Heart right ventricle (tissue), 16 donors: ENCODE data around the gene URM1. TPM values are rescaled to one million over a fixed set of nuclear protein-coding genes. Genes with fewer than 3 reads are reported as not detected.
A peak's percentile ranks its signal among the peaks of the same experiment; 100 is the strongest.

Experiments used
- ATAC-seq, 8 donors: fragments of 200-7000 bp; cut with Tn5 transposase; one replicate each; pipeline ENCODE4 v1.9.1; 2020; ENCODE audit warnings: mild to moderate bottlenecking in 8 of 8, moderate library complexity in 8 of 8, moderate number of reproducible peaks in 1 of 8
- DNase-seq, 2 donors: peaks; one replicate each; pipeline ENCODE4 v3.0.0-alpha.2; 2020
- H3K27ac ChIP-seq, 10 donors: fragments of 200-600 bp; sonication (generic) in 2 of 10; one replicate each; pipeline versions ENCODE4 v1.5.0 to v1.8.0; 2020 to 2022; ENCODE audit warnings: mild to moderate bottlenecking in 3 of 10
- H3K27me3 ChIP-seq, 7 donors: fragments of 200-600 bp; one replicate each; pipeline ENCODE4 v1.8.0; 2021 to 2022; ENCODE audit warnings: mild to moderate bottlenecking in 2 of 7
- H3K36me3 ChIP-seq, 9 donors: fragments of 200-600 bp; sonication (generic) in 1 of 9; one replicate each; pipeline versions ENCODE4 v1.5.0 to v1.8.0; 2020 to 2022; ENCODE audit warnings: mild to moderate bottlenecking in 2 of 9
- H3K4me1 ChIP-seq, 9 donors: fragments of 200-600 bp; sonication (generic) in 1 of 9; one replicate each; pipeline versions ENCODE4 v1.5.0 to v1.8.0; 2020 to 2022; ENCODE audit warnings: mild to moderate bottlenecking in 4 of 9
- H3K4me3 ChIP-seq, 10 donors: fragments of 200-600 bp; sonication (generic) in 2 of 10; one replicate each; pipeline versions ENCODE4 v1.5.0 to v1.8.0; 2020 to 2022; ENCODE audit warnings: mild to moderate bottlenecking in 7 of 10, moderate library complexity in 2 of 10
- H3K9me3 ChIP-seq, 11 donors: fragments of 200-600 bp in 10 of 11; sonication (generic) in 2 of 11; one replicate each; pipeline versions ENCODE4 v1.5.0 to v1.8.0; 2013 to 2022; ENCODE audit warnings: mild to moderate bottlenecking in 2 of 11, control low read depth in 1 of 11, moderate library complexity in 1 of 11
- CTCF ChIP-seq, 9 donors: fragments of 200-600 bp; sonication (generic) in 2 of 9; IDR thresholded peaks; one replicate each; pipeline versions ENCODE4 v1.5.0 to v1.8.0; 2021 to 2022; ENCODE audit warnings: antibody characterized with exemption in 9 of 9, mild to moderate bottlenecking in 5 of 9, moderate library complexity in 1 of 9
- WGBS, 2 donors: extraction: QIAGEN DNeasy Blood & Tissue Kit; methylation state at CpG; one replicate each; pipeline ENCODE4 v1.1.7; 2013; ENCODE audit warnings: inconsistent platforms in 1 of 2; 5-methylcytosine and 5-hydroxymethylcytosine counted together
- intact Hi-C, 10 donors: fragments of 100-400 bp; cut with DNase I; formaldehyde crosslinking; loops; one replicate each; pipeline versions ENCODE4 v1.11.1 to v1.14.2; 2022
- polyA plus RNA-seq, 2 donors: library from polyadenylated mRNA; stranded (reverse); fragments of 200-250 nt; gene quantifications; one replicate each; pipeline ENCODE4 v1.2.3, GENCODE V29; 2013
- total RNA-seq, 10 donors: library from RNA; stranded (reverse); fragmentation: NEBNext Ultra II Directional in 3 of 10; extraction: Animal tissue kit (Norgen Biotek cat#: 25700) in 3 of 10; gene quantifications; one replicate each; pipeline versions ENCODE4 v1.2.1 to v1.2.4, GENCODE V29; 2021 to 2023
- donor health status: Arrhythmogenic right ventricular cardiomyopathy.
- donor health status: ischemic (EF 13 %, LVEDD 7.1; RV severe dilation, severe dysfunction).
- donor health status: healthy with polysubstance abuse.
- donor health status: DM: no; HTN: yes; CAD: no.
- donor health status: DM: no; HTN: no; CAD: no.
- donor health status: ischemic (EF 25% LVEDD 6.9; RV normal size, moderate dysfunction).
- donor health status: ischemic (EF 25% LVEDD 5.7; RV mildly dilated, moderate dysfunction).
- donor health status: healthy.
- donor health status: DM: yes; HTN: yes; CAD: no.
- donor health status: Ischemic cardiomyopathy.
- donor health status: ischemic (EF 35%, LVEDD 5.7; RV mildly dilated, moderate dysfunction).
- donor health status: nonischemic (EF 11% LVEDD 7.7; RV severe dilation, severe dysfunction).
- donor health status: DM: yes; HTN: yes; CAD: no.
- donor health status: PGD.
- donor health status: ischemic (EF 29% LVEDD 5.4; RV normal size, mild dysfunction).
- donor health status: nonischemic (EF 23%, LVEDD 6.1; RV moderate dilation, normal function).

URM1 gene
- total and polyA plus RNA-seq, 12 donors = 18.7 to 75.7 (median 51.2) TPM

- Histone ChIP-seq H3K27ac (peak overlapping the region in 9 of 10 donors; percentile 82 to 96 (median 92)), H3K4me3 (peak overlapping the region; percentile 73 to 100 (median 92)), H3K4me1 (peaks cover 8 to 44% (median 35%) of the 10 kb centered on the region in 9 donors), H3K9me3 (no peaks in the 10 kb centered on the region), H3K27me3 (no peaks in the 10 kb centered on the region), H3K36me3 (peaks cover 0 to 66% (median 0%) of the 10 kb centered on the region in 9 donors)
- WGBS, 2 donors = 26% methylated on average over 16 of the region's 16 CpGs
- DNase-seq (no peak), ATAC-seq (no peak)
- intact Hi-C loops = loop anchor here in 4 of 10 donors (5.0 to 10.0 kb wide), 2 partner anchors 46 to 128 kb away; partner anchors contain the start of genes GOLGA2 (in 3 of the 4), SWI5 (in 3 of the 4) and CIZ1 (in 1 of the 4)
- no peak for TF ChIP-seq CTCF (IDR thresholded peaks at IDR 0.05)
Measured at GRCh38 chr9:128323212-128323730, 47.9 kb upstream of the URM1 start.

GRCh38 chr9:128323791-128324190, 47.4 kb upstream of the URM1 start:
- intact Hi-C loops = loop anchor here in 4 of 10 donors (5.0 to 10.0 kb wide), 2 partner anchors 46 to 129 kb away; partner anchors contain the start of genes GOLGA2 (in 3 of the 4), SWI5 (in 3 of the 4) and CIZ1 (in 1 of the 4)
- DNase-seq (no peak), ATAC-seq (no peak)
- WGBS, 2 donors = 88 to 94% methylated on average over 12 of the region's 12 CpGs
- Histone ChIP-seq H3K4me1 (peaks cover 8 to 44% (median 35%) of the 10 kb centered on the region in 9 donors), H3K4me3 (peak overlapping the region in 9 of 10 donors; percentile 83 to 100 (median 94)), H3K27me3 (no peaks in the 10 kb centered on the region), H3K36me3 (peaks cover 0 to 66% (median 0%) of the 10 kb centered on the region in 9 donors), H3K27ac (peak overlapping the region in 1 of 10 donors; percentile 95), H3K9me3 (no peaks in the 10 kb centered on the region)
- no peak for TF ChIP-seq CTCF (IDR thresholded peaks at IDR 0.05)

GRCh38 chr9:128324401-128324800, 46.8 kb upstream of the URM1 start:
- ATAC-seq = no peak
- intact Hi-C loops = loop anchor here in 4 of 10 donors (5.0 to 10.0 kb wide), 2 partner anchors 47 to 130 kb away; partner anchors contain the start of genes GOLGA2 (in 3 of the 4), SWI5 (in 3 of the 4) and CIZ1 (in 1 of the 4)
- peaks cover 8 to 44% (median 35%) of the 10 kb centered on the region in 9 donors for H3K4me1 ChIP-seq
- H3K27ac ChIP-seq = no peak overlapping the region
- H3K9me3 ChIP-seq = no peaks in the 10 kb centered on the region
- H3K36me3 ChIP-seq = peaks cover 0 to 65% (median 0%) of the 10 kb centered on the region in 9 donors
- no peak for DNase-seq
- H3K27me3 ChIP-seq = no peaks in the 10 kb centered on the region
- no peak overlapping the region for H3K4me3 ChIP-seq
- TF ChIP-seq CTCF (IDR thresholded peaks at IDR 0.05) = no peak
- WGBS, 2 donors = 98 to 100% methylated on average over 1 of the region's 1 CpG

GRCh38 chr9:128325629-128326028, 45.5 kb upstream of the URM1 start:
- no peaks in the 10 kb centered on the region for H3K9me3 ChIP-seq
- 69 to 79% methylated on average over 13 of the region's 13 CpGs for WGBS, 2 donors
- no peaks in the 10 kb centered on the region for H3K27me3 ChIP-seq
- ATAC-seq (no peak), DNase-seq (no peak)
- intact Hi-C loops = loop anchor here in 1 of 10 donors (10.0 kb wide), 1 partner anchor 131 kb away; the partner anchor contains the start of gene CIZ1
- peak overlapping the region in 4 of 10 donors; percentile 3 to 55 (median 26) for H3K27ac ChIP-seq
- TF ChIP-seq CTCF (IDR thresholded peaks at IDR 0.05) = no peak
- H3K4me1 ChIP-seq = peaks cover 8 to 44% (median 35%) of the 10 kb centered on the region in 9 donors
- H3K36me3 ChIP-seq = peaks cover 0 to 63% (median 0%) of the 10 kb centered on the region in 9 donors
- no peak overlapping the region for H3K4me3 ChIP-seq
